C4-2B (cell line): Measurements from ENCODE around the gene SLC22A16.

Source experiments
- CTCF ChIP-seq: fragments of 450-650 bp; conservative IDR thresholded peaks from 2 replicates; pipeline ENCODE4 v1.5.1; 2017; ENCODE audit warnings: mild to moderate bottlenecking
- ZFX ChIP-seq: fragments of 450-650 bp; IDR thresholded peaks from 2 replicates; pipeline ENCODE4 v1.6.1; 2017

GRCh38 chr6:110434961-110435602 is 41.3 kb downstream of the SLC22A16 start:
- no peak for TF ChIP-seq CTCF
- no peak for TF ChIP-seq ZFX
